CD4-positive, alpha-beta T cell (primary cell): ENCODE measurements around the gene DCDC2. TPM values are rescaled to one million over a fixed set of nuclear protein-coding genes. Genes with fewer than 3 reads are reported as not detected.

Source experiments
- ATAC-seq: fragments of 200-7000 bp; cut with Tn5 transposase; one replicate; pipeline ENCODE4 v1.10.0; 2022; ENCODE audit warnings: mild to moderate bottlenecking; ENCODE audit not compliant: poor library complexity
- CTCF ChIA-PET: fragments of 350-600 bp; sonication (Branson Sonifier 250); formaldehyde crosslinking; loops from one replicate; lab custom pipeline; 2021; ENCODE audit warnings: antibody characterized with exemption, inconsistent platforms; lab: Charles Lee
- POLR2A ChIA-PET: fragments of 350-600 bp; sonication (Branson Sonifier 250); formaldehyde crosslinking; loops from one replicate; lab custom pipeline; 2021; ENCODE audit warnings: antibody characterized with exemption, inconsistent platforms; lab: Charles Lee
- DNase-seq, 14 experiments: peaks; one replicate each; pipeline ENCODE4 v3.0.0-alpha.2; 2013 to 2020; ENCODE audit warnings: mixed read lengths in 2 of 14
- H3K27ac ChIP-seq, 2 donors: one replicate each; pipeline versions ENCODE4 v1.5.1 to v1.7.0; 2013; ENCODE audit warnings: low read length in 2 of 2, low read depth in 1 of 2, mild to moderate bottlenecking in 1 of 2
- H3K27me3 ChIP-seq, 2 experiments: 1 replicate in 1 of 2; 2 replicates in 1 of 2; pipeline versions ENCODE4 v1.6.1 to v1.7.0; 2013; ENCODE audit warnings: low read length in 2 of 2, control low read depth in 1 of 2, mild to moderate bottlenecking in 1 of 2, moderate library complexity in 1 of 2; ENCODE audit not compliant: insufficient read depth in 2 of 2, control insufficient read depth in 1 of 2
- H3K36me3 ChIP-seq: one replicate; pipeline ENCODE4 v1.6.1; 2013; ENCODE audit warnings: low read length, control low read depth; ENCODE audit not compliant: insufficient read depth
- H3K4me1 ChIP-seq: one replicate; pipeline ENCODE4 v1.6.1; 2013; ENCODE audit warnings: low read length, control low read depth; ENCODE audit not compliant: insufficient read depth
- H3K4me3 ChIP-seq: one replicate; pipeline ENCODE4 v1.5.1; 2013; ENCODE audit warnings: mild to moderate bottlenecking, low read length, moderate library complexity
- H3K9me3 ChIP-seq, 2 experiments: 1 replicate in 1 of 2; 2 replicates in 1 of 2; pipeline versions ENCODE4 v1.6.1 to v1.7.0; 2013; ENCODE audit warnings: low read length in 2 of 2, mild to moderate bottlenecking in 2 of 2, control low read depth in 1 of 2, moderate library complexity in 1 of 2; ENCODE audit not compliant: control insufficient read depth in 1 of 2, insufficient read depth in 1 of 2
- H3K27ac Mint-ChIP-seq: one replicate; pipeline ENCODE4 v1.8.0; 2020; ENCODE audit warnings: mixed read lengths
- H3K27me3 Mint-ChIP-seq: one replicate; pipeline ENCODE4 v1.8.0; 2021; ENCODE audit warnings: mixed read lengths
- H3K36me3 Mint-ChIP-seq: one replicate; pipeline ENCODE4 v1.8.0; 2021; ENCODE audit warnings: low read depth, mixed read lengths
- H3K4me1 Mint-ChIP-seq: one replicate; pipeline ENCODE4 v1.8.0; 2021; ENCODE audit warnings: low read depth, mixed read lengths
- H3K4me3 Mint-ChIP-seq: one replicate; pipeline ENCODE4 v1.8.0; 2020; ENCODE audit warnings: mild to moderate bottlenecking, mixed read lengths
- H3K9me3 Mint-ChIP-seq: one replicate; pipeline ENCODE4 v1.8.0; 2020; ENCODE audit warnings: mixed read lengths
- intact Hi-C, 2 experiments: fragments of 100-400 bp; cut with DNase I in 1 of 2; cut with micrococcal nuclease in 1 of 2; formaldehyde crosslinking; loops; one replicate each; pipeline versions ENCODE4 v1.15.1 to v1.9.0; 2023 to 2025; cut with DNase I, micrococcal nuclease
- total RNA-seq, 174 experiments: library from RNA in 2 of 174; stranded (reverse) in 2 of 174; gene quantifications; one replicate each; pipeline ENCODE4 v1.2.3 and lab custom pipeline; 2021 to 2026
- TF ChIP-seq, protein P1 (sequence below): fragments of 200-600 bp; IDR thresholded peaks from one replicate; pipeline ENCODE4 v1.8.0; 2022; ENCODE audit warnings: antibody characterized with exemption, mild to moderate bottlenecking

DCDC2 gene
- total RNA-seq, 2 experiments from 2014 or later, result 0.05 TPM; not detected in 1

DNA sequence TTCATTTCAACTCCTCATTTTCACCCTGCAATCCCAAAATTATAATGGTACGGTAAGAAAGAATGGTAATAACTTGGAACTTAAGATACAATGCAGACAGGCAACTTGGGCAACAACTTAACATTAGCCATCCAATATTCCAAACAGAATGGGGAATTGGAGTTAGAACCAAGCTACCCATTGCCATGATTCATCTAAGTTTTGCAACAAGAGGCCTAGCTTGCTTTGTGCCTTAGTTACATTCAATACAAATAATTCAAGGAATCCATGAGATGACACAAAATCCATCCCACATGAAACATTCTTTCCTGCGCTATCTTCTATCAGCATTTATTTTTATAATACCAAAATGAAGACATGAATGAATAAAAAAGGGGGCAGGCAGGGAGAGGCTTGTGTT, 28.4 kb downstream of the DCDC2 start:
- Mint-ChIP-seq H3K4me3 (no peak overlapping the region), H3K36me3 (no peaks in the 10 kb centered on the region), H3K4me1 (no peaks in the 10 kb centered on the region), H3K27ac (no peak overlapping the region), H3K9me3 (no peaks in the 10 kb centered on the region), H3K27me3 (peaks cover 34% of the 10 kb centered on the region)
- H3K4me3 ChIP-seq, result no peak overlapping the region
- no peaks in the 10 kb centered on the region for H3K4me1 ChIP-seq
- CTCF ChIA-PET, result no interaction called here
- no peaks in the 10 kb centered on the region for H3K27me3 ChIP-seq
- H3K36me3 ChIP-seq, result no peaks in the 10 kb centered on the region
- DNase-seq (no peak), ATAC-seq (no peak)
- intact Hi-C loops, result no loop called here
- no peaks in the 10 kb centered on the region for H3K9me3 ChIP-seq
- H3K27ac ChIP-seq, result no peak overlapping the region
- TF ChIP-seq, protein P1, sequence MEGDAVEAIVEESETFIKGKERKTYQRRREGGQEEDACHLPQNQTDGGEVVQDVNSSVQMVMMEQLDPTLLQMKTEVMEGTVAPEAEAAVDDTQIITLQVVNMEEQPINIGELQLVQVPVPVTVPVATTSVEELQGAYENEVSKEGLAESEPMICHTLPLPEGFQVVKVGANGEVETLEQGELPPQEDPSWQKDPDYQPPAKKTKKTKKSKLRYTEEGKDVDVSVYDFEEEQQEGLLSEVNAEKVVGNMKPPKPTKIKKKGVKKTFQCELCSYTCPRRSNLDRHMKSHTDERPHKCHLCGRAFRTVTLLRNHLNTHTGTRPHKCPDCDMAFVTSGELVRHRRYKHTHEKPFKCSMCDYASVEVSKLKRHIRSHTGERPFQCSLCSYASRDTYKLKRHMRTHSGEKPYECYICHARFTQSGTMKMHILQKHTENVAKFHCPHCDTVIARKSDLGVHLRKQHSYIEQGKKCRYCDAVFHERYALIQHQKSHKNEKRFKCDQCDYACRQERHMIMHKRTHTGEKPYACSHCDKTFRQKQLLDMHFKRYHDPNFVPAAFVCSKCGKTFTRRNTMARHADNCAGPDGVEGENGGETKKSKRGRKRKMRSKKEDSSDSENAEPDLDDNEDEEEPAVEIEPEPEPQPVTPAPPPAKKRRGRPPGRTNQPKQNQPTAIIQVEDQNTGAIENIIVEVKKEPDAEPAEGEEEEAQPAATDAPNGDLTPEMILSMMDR, result no peak
- POLR2A ChIA-PET, result no interaction called here

DNA sequence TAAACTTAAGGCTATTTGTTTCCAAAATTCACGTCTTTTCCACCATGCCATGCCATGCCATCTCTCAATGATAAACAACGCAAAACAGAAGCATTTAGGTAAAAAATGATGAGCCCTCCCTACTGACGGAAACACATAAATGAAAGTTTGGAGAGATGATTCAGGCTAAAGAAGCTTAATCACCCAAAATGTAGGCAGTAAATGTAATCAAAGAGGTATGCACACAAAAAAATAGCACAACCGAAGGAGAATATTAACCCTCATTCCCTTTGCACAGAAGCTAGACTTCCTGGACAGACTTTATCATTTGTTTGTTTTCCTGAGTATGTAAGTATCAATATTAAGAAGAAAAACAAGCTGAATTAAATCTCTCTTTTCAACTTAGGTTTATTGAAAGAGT, 28.8 kb downstream of the DCDC2 start:
- no peaks in the 10 kb centered on the region for H3K9me3 ChIP-seq
- Mint-ChIP-seq H3K27ac (no peak overlapping the region), H3K9me3 (no peaks in the 10 kb centered on the region), H3K4me1 (no peaks in the 10 kb centered on the region), H3K36me3 (no peaks in the 10 kb centered on the region), H3K27me3 (peaks cover 38% of the 10 kb centered on the region), H3K4me3 (no peak overlapping the region)
- H3K4me1 ChIP-seq, result no peaks in the 10 kb centered on the region
- ChIA-PET POLR2A (no interaction called here), CTCF (no interaction called here)
- H3K27me3 ChIP-seq, result no peaks in the 10 kb centered on the region
- intact Hi-C loops, result no loop called here
- no peak for ATAC-seq
- TF ChIP-seq, protein P1, result no peak
- H3K27ac ChIP-seq, result no peak overlapping the region
- no peak for DNase-seq
- H3K36me3 ChIP-seq, result no peaks in the 10 kb centered on the region
- no peak overlapping the region for H3K4me3 ChIP-seq

- no peak for ATAC-seq
- Mint-ChIP-seq H3K27ac (no peak overlapping the region), H3K36me3 (no peaks in the 10 kb centered on the region), H3K4me1 (no peaks in the 10 kb centered on the region), H3K9me3 (no peaks in the 10 kb centered on the region), H3K27me3 (peaks cover 40% of the 10 kb centered on the region), H3K4me3 (no peak overlapping the region)
- ChIA-PET POLR2A (no interaction called here), CTCF (no interaction called here)
- no peaks in the 10 kb centered on the region for H3K9me3 ChIP-seq
- no peak for DNase-seq
- no peaks in the 10 kb centered on the region for H3K4me1 ChIP-seq
- H3K27me3 ChIP-seq, result peaks cover 0 to 3% of the 10 kb centered on the region in 2 experiments
- no peaks in the 10 kb centered on the region for H3K36me3 ChIP-seq
- TF ChIP-seq, protein P1, result no peak
- intact Hi-C loops, result no loop called here
- no peak overlapping the region for H3K4me3 ChIP-seq
- no peak overlapping the region for H3K27ac ChIP-seq
Observed at GRCh38 chr6:24327756-24328155, 30.1 kb downstream of the DCDC2 start.
